Ishikawa (cell line): ENCODE data around the gene CPEB3.

Experiments
- CEBPB ChIP-seq: IDR thresholded peaks from 2 replicates; pipeline ENCODE4 v1.6.1; 2012
- EGR1 ChIP-seq: IDR thresholded peaks from 2 replicates; pipeline ENCODE4 v1.6.1; 2012
- EP300 ChIP-seq: IDR thresholded peaks from 2 replicates; pipeline ENCODE4 v1.6.1; 2012; ENCODE audit warnings: borderline replicate concordance
- MAX ChIP-seq: IDR thresholded peaks from 2 replicates; pipeline ENCODE4 v1.6.1; 2012
- RAD21 ChIP-seq: IDR thresholded peaks from 2 replicates; pipeline ENCODE4 v1.6.1; 2012; ENCODE audit warnings: low read depth
- TAF1 ChIP-seq: IDR thresholded peaks from 2 replicates; pipeline ENCODE4 v1.6.1; 2012; ENCODE audit warnings: low read depth, mild to moderate bottlenecking
- TCF12 ChIP-seq: IDR thresholded peaks from 2 replicates; pipeline ENCODE4 v1.6.1; 2012; ENCODE audit warnings: low read depth
- YY1 ChIP-seq: IDR thresholded peaks from 2 replicates; pipeline ENCODE4 v1.6.1; 2012; ENCODE audit warnings: low read depth
- ZBTB7A ChIP-seq: IDR thresholded peaks from 2 replicates; pipeline ENCODE4 v1.6.1; 2012; ENCODE audit warnings: low read depth
- TF ChIP-seq, protein P1 (sequence below): IDR thresholded peaks from 2 replicates; pipeline ENCODE4 v1.6.1; 2012

DNA sequence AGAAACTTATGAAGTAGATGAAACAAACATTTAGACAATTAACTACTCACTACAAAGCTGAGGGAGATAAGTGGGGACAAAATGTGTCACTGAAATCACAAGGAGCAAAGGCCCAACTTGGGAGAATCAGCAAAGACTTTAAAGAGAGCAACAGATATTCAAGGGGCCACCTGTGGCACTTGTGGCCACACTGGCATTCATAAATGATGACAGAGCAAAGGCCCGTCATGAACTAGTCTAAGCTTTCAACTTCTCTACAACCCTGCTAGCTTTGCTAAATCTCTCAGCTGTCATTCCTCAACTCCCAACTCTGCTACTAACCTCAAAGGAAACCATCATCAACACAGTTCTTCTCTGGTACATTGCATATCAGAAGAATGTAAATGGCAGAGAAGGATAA is 178.4 kb downstream of the CPEB3 start:
- TF ChIP-seq TCF12, result no peak
- TF ChIP-seq CEBPB, result no peak
- no peak for TF ChIP-seq EP300
- no peak for TF ChIP-seq YY1
- TF ChIP-seq TAF1, result no peak
- no peak for TF ChIP-seq ZBTB7A
- TF ChIP-seq RAD21, result no peak
- TF ChIP-seq, protein P1, sequence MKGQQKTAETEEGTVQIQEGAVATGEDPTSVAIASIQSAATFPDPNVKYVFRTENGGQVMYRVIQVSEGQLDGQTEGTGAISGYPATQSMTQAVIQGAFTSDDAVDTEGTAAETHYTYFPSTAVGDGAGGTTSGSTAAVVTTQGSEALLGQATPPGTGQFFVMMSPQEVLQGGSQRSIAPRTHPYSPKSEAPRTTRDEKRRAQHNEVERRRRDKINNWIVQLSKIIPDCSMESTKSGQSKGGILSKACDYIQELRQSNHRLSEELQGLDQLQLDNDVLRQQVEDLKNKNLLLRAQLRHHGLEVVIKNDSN, result no peak
- TF ChIP-seq EGR1, result no peak
- TF ChIP-seq MAX, result no peak
